ENCODE data around the gene FAM83D.

FAM83D gene

GRCh38 chr20:38926934-38927616, 858 bp downstream of the FAM83D start:
- no peak for TF ChIP-seq CTCF (IDR thresholded peaks at IDR 0.05; ENCODE audit: poor library complexity, severe bottlenecking)
- Histone ChIP-seq H3K4me3 (ENCODE audit: severe bottlenecking) (peak overlapping the region; percentile 79), H3K27me3 (ENCODE audit: insufficient read depth, poor library complexity, severe bottlenecking) (no peaks in the 10 kb centered on the region), H3K27ac (ENCODE audit: poor library complexity, severe bottlenecking) (peak overlapping the region; percentile 44), H3K4me1 (ENCODE audit: insufficient read depth, poor library complexity, severe bottlenecking) (peaks cover 21% of the 10 kb centered on the region), H3K9me3 (ENCODE audit: severe bottlenecking) (no peaks in the 10 kb centered on the region), H3K36me3 (ENCODE audit: low read depth) (peaks cover 13% of the 10 kb centered on the region)
- ATAC-seq (ENCODE audit: low read depth), result no peak
- no peak for DNase-seq (ENCODE audit: low spot score)

GRCh38 chr20:38927902-38928578, 1.8 kb downstream of the FAM83D start:
- peaks cover 31% of the 10 kb centered on the region for H3K4me1 ChIP-seq (ENCODE audit: insufficient read depth, poor library complexity, severe bottlenecking)
- peaks cover 19% of the 10 kb centered on the region for H3K36me3 ChIP-seq (ENCODE audit: low read depth)
- TF ChIP-seq CTCF (IDR thresholded peaks at IDR 0.05; ENCODE audit: poor library complexity, severe bottlenecking), result no peak
- peak overlapping the region; percentile 79 for H3K4me3 ChIP-seq (ENCODE audit: severe bottlenecking)
- no peaks in the 10 kb centered on the region for H3K9me3 ChIP-seq (ENCODE audit: severe bottlenecking)
- H3K27ac ChIP-seq (ENCODE audit: poor library complexity, severe bottlenecking), result peak overlapping the region; percentile 44
- ATAC-seq (ENCODE audit: low read depth) (peak; percentile 6), DNase-seq (ENCODE audit: low spot score) (no peak)
- no peaks in the 10 kb centered on the region for H3K27me3 ChIP-seq (ENCODE audit: insufficient read depth, poor library complexity, severe bottlenecking)

GRCh38 chr20:38930242-38930569, 4.0 kb downstream of the FAM83D start:
- peaks cover 34% of the 10 kb centered on the region for H3K36me3 ChIP-seq (ENCODE audit: low read depth)
- TF ChIP-seq CTCF (IDR thresholded peaks at IDR 0.05; ENCODE audit: poor library complexity, severe bottlenecking), result no peak
- H3K9me3 ChIP-seq (ENCODE audit: severe bottlenecking), result no peaks in the 10 kb centered on the region
- H3K4me3 ChIP-seq (ENCODE audit: severe bottlenecking), result no peak overlapping the region
- ATAC-seq (ENCODE audit: low read depth) (no peak), DNase-seq (ENCODE audit: low spot score) (no peak)
- no peaks in the 10 kb centered on the region for H3K27me3 ChIP-seq (ENCODE audit: insufficient read depth, poor library complexity, severe bottlenecking)
- H3K4me1 ChIP-seq (ENCODE audit: insufficient read depth, poor library complexity, severe bottlenecking), result peaks cover 47% of the 10 kb centered on the region
- H3K27ac ChIP-seq (ENCODE audit: poor library complexity, severe bottlenecking), result no peak overlapping the region

GRCh38 chr20:38931984-38932383, 5.8 kb downstream of the FAM83D start:
- ATAC-seq (ENCODE audit: low read depth) (no peak), DNase-seq (ENCODE audit: low spot score) (no peak)
- Histone ChIP-seq H3K27me3 (ENCODE audit: insufficient read depth, poor library complexity, severe bottlenecking) (no peaks in the 10 kb centered on the region), H3K27ac (ENCODE audit: poor library complexity, severe bottlenecking) (peak overlapping the region; percentile 33), H3K4me3 (ENCODE audit: severe bottlenecking) (no peak overlapping the region), H3K36me3 (ENCODE audit: low read depth) (peaks cover 51% of the 10 kb centered on the region), H3K9me3 (ENCODE audit: severe bottlenecking) (no peaks in the 10 kb centered on the region), H3K4me1 (ENCODE audit: insufficient read depth, poor library complexity, severe bottlenecking) (peaks cover 58% of the 10 kb centered on the region)
- no peak for TF ChIP-seq CTCF (IDR thresholded peaks at IDR 0.05; ENCODE audit: poor library complexity, severe bottlenecking)
